ENCODE data around the gene ZNF777. TPM values are rescaled to one million over a fixed set of nuclear protein-coding genes. Genes with fewer than 3 reads are reported as not detected.

Gene ZNF777
- total RNA-seq, 1 donor from 2014 or later = 17.2 TPM

GRCh38 chr7:149473251-149473650 is 12.4 kb upstream of the ZNF777 start:
- peaks cover 16% of the 10 kb centered on the region for H3K36me3 ChIP-seq (ENCODE audit: insufficient read depth, low read length)
- FAIRE-seq (no peak), DNase-seq (ENCODE audit: low read depth) (no peak)
- peaks cover 4% of the 10 kb centered on the region for H3K9me3 Mint-ChIP-seq (ENCODE audit: unreplicated experiment)
- H4K20me1 ChIP-seq (ENCODE audit: insufficient read depth, low read length) = peaks cover 17% of the 10 kb centered on the region
- H3K4me3 Mint-ChIP-seq (ENCODE audit: unreplicated experiment) = no peak overlapping the region
- H3K27ac ChIP-seq (ENCODE audit: low read depth, low read length) = no peak overlapping the region
- H3K4me2 ChIP-seq (ENCODE audit: low read length) = no peak overlapping the region
- H3K4me3 ChIP-seq (ENCODE audit: insufficient read depth, low read depth, low read length) = no peak overlapping the region
- no peak overlapping the region for H3K9ac ChIP-seq (ENCODE audit: low read length)
- H3K36me3 Mint-ChIP-seq (ENCODE audit: low read depth, unreplicated experiment) = peaks cover 35% of the 10 kb centered on the region
- no peak overlapping the region for H2AFZ ChIP-seq (ENCODE audit: low read depth, low read length)
- H3K27me3 Mint-ChIP-seq (ENCODE audit: low read depth, unreplicated experiment) = no peaks in the 10 kb centered on the region
- TF ChIP-seq CTCF (IDR thresholded peaks at IDR 0.05; ENCODE audit: insufficient read depth, low read depth, low read length) = no peak
- no peak overlapping the region for H3K27ac Mint-ChIP-seq (ENCODE audit: unreplicated experiment)
- no peaks in the 10 kb centered on the region for H3K4me1 ChIP-seq (ENCODE audit: insufficient read depth, low read length)
- peaks cover 8% of the 10 kb centered on the region for H3K79me2 ChIP-seq (ENCODE audit: insufficient read depth, low read length)
- H3K4me1 Mint-ChIP-seq (ENCODE audit: low read depth, unreplicated experiment) = peaks cover 8% of the 10 kb centered on the region
- peaks cover 2% of the 10 kb centered on the region for H3K9me3 ChIP-seq (ENCODE audit: insufficient read depth, low read depth, low read length)
- H3K27me3 ChIP-seq (ENCODE audit: insufficient read depth, low read length) = no peaks in the 10 kb centered on the region

- FAIRE-seq = no peak
- DNase-seq (ENCODE audit: low read depth) = no peak
- Histone ChIP-seq H3K27me3 (ENCODE audit: insufficient read depth, low read length) (no peaks in the 10 kb centered on the region), H3K4me1 (ENCODE audit: insufficient read depth, low read length) (no peaks in the 10 kb centered on the region), H3K27ac (ENCODE audit: low read depth, low read length) (no peak overlapping the region), H3K79me2 (ENCODE audit: insufficient read depth, low read length) (no peaks in the 10 kb centered on the region), H3K4me2 (ENCODE audit: low read length) (no peak overlapping the region), H3K36me3 (ENCODE audit: insufficient read depth, low read length) (peaks cover 15% of the 10 kb centered on the region), H3K4me3 (ENCODE audit: insufficient read depth, low read depth, low read length) (no peak overlapping the region), H3K9me3 (ENCODE audit: insufficient read depth, low read depth, low read length) (peaks cover 2% of the 10 kb centered on the region), H2AFZ (ENCODE audit: low read depth, low read length) (no peak overlapping the region), H3K9ac (ENCODE audit: low read length) (no peak overlapping the region), H4K20me1 (ENCODE audit: insufficient read depth, low read length) (peaks cover 4% of the 10 kb centered on the region)
- no peak overlapping the region for H3K27ac Mint-ChIP-seq (ENCODE audit: unreplicated experiment)
- no peaks in the 10 kb centered on the region for H3K4me1 Mint-ChIP-seq (ENCODE audit: low read depth, unreplicated experiment)
- H3K27me3 Mint-ChIP-seq (ENCODE audit: low read depth, unreplicated experiment) = no peaks in the 10 kb centered on the region
- TF ChIP-seq CTCF (IDR thresholded peaks at IDR 0.05; ENCODE audit: insufficient read depth, low read depth, low read length) (no peak), EZH2 (IDR thresholded peaks at IDR 0.05; ENCODE audit: insufficient read depth, low read length) (no peak)
- H3K9me3 Mint-ChIP-seq (ENCODE audit: unreplicated experiment) = peaks cover 4% of the 10 kb centered on the region
- no peak overlapping the region for H3K4me3 Mint-ChIP-seq (ENCODE audit: unreplicated experiment)
- peaks cover 29% of the 10 kb centered on the region for H3K36me3 Mint-ChIP-seq (ENCODE audit: low read depth, unreplicated experiment)
These were observed 10.6 kb upstream of the ZNF777 start for GRCh38 chr7:149471289-149471953.

GRCh38 chr7:149469806-149470205 is 8.9 kb upstream of the ZNF777 start:
- Histone ChIP-seq H3K9me3 (ENCODE audit: insufficient read depth, low read depth, low read length) (peaks cover 2% of the 10 kb centered on the region), H4K20me1 (ENCODE audit: insufficient read depth, low read length) (peaks cover 3% of the 10 kb centered on the region), H3K27ac (ENCODE audit: low read depth, low read length) (no peak overlapping the region), H3K27me3 (ENCODE audit: insufficient read depth, low read length) (no peaks in the 10 kb centered on the region), H3K79me2 (ENCODE audit: insufficient read depth, low read length) (no peaks in the 10 kb centered on the region), H3K4me3 (ENCODE audit: insufficient read depth, low read depth, low read length) (no peak overlapping the region), H3K9ac (ENCODE audit: low read length) (no peak overlapping the region), H3K4me1 (ENCODE audit: insufficient read depth, low read length) (no peaks in the 10 kb centered on the region), H2AFZ (ENCODE audit: low read depth, low read length) (no peak overlapping the region), H3K4me2 (ENCODE audit: low read length) (no peak overlapping the region), H3K36me3 (ENCODE audit: insufficient read depth, low read length) (peaks cover 6% of the 10 kb centered on the region)
- TF ChIP-seq EZH2 (IDR thresholded peaks at IDR 0.05; ENCODE audit: insufficient read depth, low read length) (no peak), CTCF (IDR thresholded peaks at IDR 0.05; ENCODE audit: insufficient read depth, low read depth, low read length) (no peak)
- Mint-ChIP-seq H3K27ac (ENCODE audit: unreplicated experiment) (no peak overlapping the region), H3K4me1 (ENCODE audit: low read depth, unreplicated experiment) (no peaks in the 10 kb centered on the region), H3K9me3 (ENCODE audit: unreplicated experiment) (peaks cover 8% of the 10 kb centered on the region), H3K36me3 (ENCODE audit: low read depth, unreplicated experiment) (peaks cover 27% of the 10 kb centered on the region), H3K4me3 (ENCODE audit: unreplicated experiment) (no peak overlapping the region), H3K27me3 (ENCODE audit: low read depth, unreplicated experiment) (no peaks in the 10 kb centered on the region)
- FAIRE-seq = no peak
- no peak for DNase-seq (ENCODE audit: low read depth)
